ENCODE measurements around the gene RAPGEF1.

GRCh38 chr9:131614340-131614915 is 125.4 kb downstream of the RAPGEF1 start:
- TF ChIP-seq CTCF (conservative IDR thresholded peaks at IDR 0.05; ENCODE audit: low read depth, low read length), result no peak
- no peak for TF ChIP-seq EZH2 (IDR thresholded peaks at IDR 0.05; ENCODE audit: low read length, unreplicated experiment)

Data from PC-3 (cell line).